Astrocyte (in vitro differentiated cells and primary cell): ENCODE results near the gene PCMTD2.

Experiments
- CTCF ChIP-seq: IDR thresholded peaks from 2 replicates; pipeline ENCODE4 v1.5.1; 2011; ENCODE audit warnings: low read depth, mild to moderate bottlenecking, inconsistent platforms, low read length, moderate library complexity; ENCODE audit not compliant: insufficient read depth
- EZH2 ChIP-seq: IDR thresholded peaks from 2 replicates; pipeline ENCODE4 v1.6.1; 2012; ENCODE audit warnings: mild to moderate bottlenecking, low read length, inconsistent platforms; ENCODE audit not compliant: insufficient read depth

GRCh38 chr20:64220891-64221527 is 34.5 kb upstream of the PCMTD2 start:
- no peak for TF ChIP-seq CTCF
- TF ChIP-seq EZH2 = no peak
